ENCODE results near the gene TBXAS1.

- TF ChIP-seq SUZ12 (IDR thresholded peaks at IDR 0.05) = no peak
- no peak for TF ChIP-seq BHLHE40 (IDR thresholded peaks at IDR 0.05; ENCODE audit: borderline replicate concordance)
- TF ChIP-seq L3MBTL2 (conservative IDR thresholded peaks at IDR 0.05) = no peak
- TF ChIP-seq HDGF (IDR thresholded peaks at IDR 0.05; ENCODE audit: borderline replicate concordance) = no peak
- no peak for TF ChIP-seq ARNT (IDR thresholded peaks at IDR 0.05)
- no peak for TF ChIP-seq FOXA1 (IDR thresholded peaks at IDR 0.05)
- TF ChIP-seq ELF4 (IDR thresholded peaks at IDR 0.05) = no peak
- no peak for TF ChIP-seq ZNF384 (IDR thresholded peaks at IDR 0.05)
- no peak for TF ChIP-seq LEF1 (IDR thresholded peaks at IDR 0.05; ENCODE audit: borderline replicate concordance)
- no peak for TF ChIP-seq FOXM1 (IDR thresholded peaks at IDR 0.05; ENCODE audit: borderline replicate concordance)
- TF ChIP-seq PKNOX1 (IDR thresholded peaks at IDR 0.05) = no peak
These were observed 22.1 kb upstream of the TBXAS1 start for GRCh38 chr7:139807009-139807408.

All from HEK293T (cell line).